Panc1 (cell line): Measurements from ENCODE around the gene DTNBP1. TPM values are rescaled to one million over a fixed set of nuclear protein-coding genes. Genes with fewer than 3 reads are reported as not detected.

ENCODE experiments used
- ATAC-seq: fragments of 200-7000 bp; cut with Tn5 transposase; 2 replicates; pipeline ENCODE4 v1.9.1; 2020; ENCODE audit warnings: mild to moderate bottlenecking, moderate library complexity
- BruUV-seq: library from RNA; stranded (reverse); fragments of 400-500 nt; replicated peaks from 2 replicates; lab custom pipeline; 2021; lab: Mats Ljungman, UMichigan
- CTCF ChIA-PET: fragments of 300-600 bp; sonication (Branson Sonifier 250); formaldehyde crosslinking; loops from one replicate; lab custom pipeline; 2022; ENCODE audit warnings: antibody characterized with exemption; lab: Charles Lee
- POLR2A ChIA-PET: fragments of 300-600 bp; sonication (Branson Sonifier 250); formaldehyde crosslinking; loops from one replicate; lab custom pipeline; 2022; ENCODE audit warnings: antibody characterized with exemption; lab: Charles Lee
- DNase-seq: peaks from one replicate; pipeline ENCODE4 v3.0.0-alpha.2; 2010; ENCODE audit warnings: low read depth, low spot score
- H3K27ac ChIP-seq: 2 replicates; pipeline ENCODE4 v1.5.1; 2011; ENCODE audit warnings: mild to moderate bottlenecking, low read length, inconsistent platforms
- H3K27me3 ChIP-seq: fragments of 200-500 bp; sonication (Bioruptor generic); 2 replicates; pipeline ENCODE4 v1.6.0; 2014; ENCODE audit warnings: low read length, inconsistent platforms; ENCODE audit not compliant: control insufficient read depth, insufficient read depth
- H3K36me3 ChIP-seq: fragments of 200-500 bp; sonication (Bioruptor generic); 2 replicates; pipeline ENCODE4 v1.5.1; 2014; ENCODE audit warnings: inconsistent platforms, mild to moderate bottlenecking, low read length, moderate library complexity; ENCODE audit not compliant: control insufficient read depth, insufficient read depth
- H3K4me1 ChIP-seq: 2 replicates; pipeline ENCODE4 v1.5.1; 2011; ENCODE audit warnings: inconsistent platforms, mild to moderate bottlenecking, low read length, moderate library complexity; ENCODE audit not compliant: control insufficient read depth, insufficient read depth
- H3K4me3 ChIP-seq, 2 experiments: 2 replicates each; pipeline ENCODE4 v1.5.1; 2011 to 2012; ENCODE audit warnings: low read depth in 2 of 2, low read length in 2 of 2, mild to moderate bottlenecking in 2 of 2, inconsistent platforms in 1 of 2, moderate library complexity in 1 of 2
- H3K9me3 ChIP-seq: fragments of 200-500 bp; sonication (Bioruptor generic); 2 replicates; pipeline ENCODE4 v1.5.1; 2014; ENCODE audit warnings: low read depth, mild to moderate bottlenecking, inconsistent platforms, low read length, moderate library complexity; ENCODE audit not compliant: control insufficient read depth, insufficient read depth
- POLR2AphosphoS5 ChIP-seq: IDR thresholded peaks from 2 replicates; pipeline ENCODE4 v1.6.1; 2012; ENCODE audit warnings: mild to moderate bottlenecking, low read depth, low read length, moderate library complexity
- SIN3A ChIP-seq: IDR thresholded peaks from 2 replicates; pipeline ENCODE4 v1.6.1; 2012; ENCODE audit warnings: low read depth, mild to moderate bottlenecking, low read length, moderate library complexity, borderline replicate concordance; ENCODE audit not compliant: insufficient read depth
- TCF7L2 ChIP-seq: IDR thresholded peaks from 2 replicates; pipeline ENCODE4 v1.6.1; 2011; ENCODE audit warnings: mild to moderate bottlenecking, low read depth, low read length, inconsistent platforms
- in situ Hi-C: cut with HindIII; loops from 2 replicates; pipeline ENCODE4 v1.10.0; 2016; ENCODE audit warnings: low sequenced_read_pairs, low pct_unique_long_range_greater_than_20kb
- intact Hi-C: fragments of 100-400 bp; cut with micrococcal nuclease; formaldehyde crosslinking; loops from one replicate; pipeline ENCODE4 v1.10.0; 2022; ENCODE audit not compliant: unreplicated experiment
- total RNA-seq: library from RNA; stranded (reverse); gene quantifications from one replicate; pipeline ENCODE4 v1.2.1, GENCODE V29; 2021; ENCODE audit not compliant: unreplicated experiment
- TF ChIP-seq, protein P1 (sequence below): fragments of 450-650 bp; IDR thresholded peaks from 2 replicates; pipeline ENCODE4 v1.5.1; 2017; ENCODE audit warnings: mild to moderate bottlenecking
- TF ChIP-seq, protein P2 (sequence below), 2 experiments: IDR thresholded peaks; 2 replicates each; pipeline ENCODE4 v1.6.1; 2011 to 2012; ENCODE audit warnings: low read depth in 2 of 2, control low read depth in 1 of 2, low read length in 1 of 2, mild to moderate bottlenecking in 1 of 2, moderate library complexity in 1 of 2; ENCODE audit not compliant: insufficient read depth in 1 of 2

The DTNBP1 gene
- total RNA-seq, 1 experiment from 2014 or later, result 29.3 TPM

GRCh38 chr6:15521582-15521981 is 141.2 kb downstream of the DTNBP1 start:
- intact Hi-C loops, result no loop called here
- Histone ChIP-seq H3K9me3 (no peaks in the 10 kb centered on the region), H3K4me1 (no peaks in the 10 kb centered on the region), H3K36me3 (no peaks in the 10 kb centered on the region), H3K4me3 (no peak overlapping the region), H3K27ac (no peak overlapping the region), H3K27me3 (no peaks in the 10 kb centered on the region)
- ChIA-PET POLR2A (no interaction called here), CTCF (no interaction called here)
- in situ Hi-C loops, result no loop called here
- BruUV-seq, result no TSS peak
- TF ChIP-seq, protein P1, sequence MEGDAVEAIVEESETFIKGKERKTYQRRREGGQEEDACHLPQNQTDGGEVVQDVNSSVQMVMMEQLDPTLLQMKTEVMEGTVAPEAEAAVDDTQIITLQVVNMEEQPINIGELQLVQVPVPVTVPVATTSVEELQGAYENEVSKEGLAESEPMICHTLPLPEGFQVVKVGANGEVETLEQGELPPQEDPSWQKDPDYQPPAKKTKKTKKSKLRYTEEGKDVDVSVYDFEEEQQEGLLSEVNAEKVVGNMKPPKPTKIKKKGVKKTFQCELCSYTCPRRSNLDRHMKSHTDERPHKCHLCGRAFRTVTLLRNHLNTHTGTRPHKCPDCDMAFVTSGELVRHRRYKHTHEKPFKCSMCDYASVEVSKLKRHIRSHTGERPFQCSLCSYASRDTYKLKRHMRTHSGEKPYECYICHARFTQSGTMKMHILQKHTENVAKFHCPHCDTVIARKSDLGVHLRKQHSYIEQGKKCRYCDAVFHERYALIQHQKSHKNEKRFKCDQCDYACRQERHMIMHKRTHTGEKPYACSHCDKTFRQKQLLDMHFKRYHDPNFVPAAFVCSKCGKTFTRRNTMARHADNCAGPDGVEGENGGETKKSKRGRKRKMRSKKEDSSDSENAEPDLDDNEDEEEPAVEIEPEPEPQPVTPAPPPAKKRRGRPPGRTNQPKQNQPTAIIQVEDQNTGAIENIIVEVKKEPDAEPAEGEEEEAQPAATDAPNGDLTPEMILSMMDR, result no peak
- no peak for TF ChIP-seq SIN3A
- TF ChIP-seq, protein P2, sequence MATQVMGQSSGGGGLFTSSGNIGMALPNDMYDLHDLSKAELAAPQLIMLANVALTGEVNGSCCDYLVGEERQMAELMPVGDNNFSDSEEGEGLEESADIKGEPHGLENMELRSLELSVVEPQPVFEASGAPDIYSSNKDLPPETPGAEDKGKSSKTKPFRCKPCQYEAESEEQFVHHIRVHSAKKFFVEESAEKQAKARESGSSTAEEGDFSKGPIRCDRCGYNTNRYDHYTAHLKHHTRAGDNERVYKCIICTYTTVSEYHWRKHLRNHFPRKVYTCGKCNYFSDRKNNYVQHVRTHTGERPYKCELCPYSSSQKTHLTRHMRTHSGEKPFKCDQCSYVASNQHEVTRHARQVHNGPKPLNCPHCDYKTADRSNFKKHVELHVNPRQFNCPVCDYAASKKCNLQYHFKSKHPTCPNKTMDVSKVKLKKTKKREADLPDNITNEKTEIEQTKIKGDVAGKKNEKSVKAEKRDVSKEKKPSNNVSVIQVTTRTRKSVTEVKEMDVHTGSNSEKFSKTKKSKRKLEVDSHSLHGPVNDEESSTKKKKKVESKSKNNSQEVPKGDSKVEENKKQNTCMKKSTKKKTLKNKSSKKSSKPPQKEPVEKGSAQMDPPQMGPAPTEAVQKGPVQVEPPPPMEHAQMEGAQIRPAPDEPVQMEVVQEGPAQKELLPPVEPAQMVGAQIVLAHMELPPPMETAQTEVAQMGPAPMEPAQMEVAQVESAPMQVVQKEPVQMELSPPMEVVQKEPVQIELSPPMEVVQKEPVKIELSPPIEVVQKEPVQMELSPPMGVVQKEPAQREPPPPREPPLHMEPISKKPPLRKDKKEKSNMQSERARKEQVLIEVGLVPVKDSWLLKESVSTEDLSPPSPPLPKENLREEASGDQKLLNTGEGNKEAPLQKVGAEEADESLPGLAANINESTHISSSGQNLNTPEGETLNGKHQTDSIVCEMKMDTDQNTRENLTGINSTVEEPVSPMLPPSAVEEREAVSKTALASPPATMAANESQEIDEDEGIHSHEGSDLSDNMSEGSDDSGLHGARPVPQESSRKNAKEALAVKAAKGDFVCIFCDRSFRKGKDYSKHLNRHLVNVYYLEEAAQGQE (IDR thresholded peaks at IDR 0.05; ENCODE audit: insufficient read depth in 1 of 2, low read depth in 2 of 2, low read length in 1 of 2), result no peak
- TF ChIP-seq POLR2AphosphoS5, result no peak
- no peak for TF ChIP-seq TCF7L2
- ATAC-seq (no peak), DNase-seq (no peak)

- no peak for DNase-seq
- H3K4me3 ChIP-seq, result no peak overlapping the region
- H3K4me1 ChIP-seq, result no peaks in the 10 kb centered on the region
- no peak for ATAC-seq
- H3K9me3 ChIP-seq, result no peaks in the 10 kb centered on the region
- ChIA-PET CTCF (interaction anchor here (0.7 kb wide), 1 partner anchor 1150 kb away, joined by 4 read pairs; no protein-coding TSS in a partner anchor), POLR2A (no interaction called here)
- intact Hi-C loops (no loop called here), in situ Hi-C loops (no loop called here)
- H3K36me3 ChIP-seq, result no peaks in the 10 kb centered on the region
- no TSS peak for BruUV-seq
- no peaks in the 10 kb centered on the region for H3K27me3 ChIP-seq
- H3K27ac ChIP-seq, result no peak overlapping the region
- no peak for TF ChIP-seq TCF7L2
- TF ChIP-seq, protein P2 (IDR thresholded peaks at IDR 0.05; ENCODE audit: insufficient read depth in 1 of 2, low read depth in 2 of 2, low read length in 1 of 2), result no peak
- no peak for TF ChIP-seq POLR2AphosphoS5
Measured at GRCh38 chr6:15520626-15521203, 142.1 kb downstream of the DTNBP1 start.
